Right hindlimb (tissue), 1 donor: ENCODE data around the gene FA2H.
"Not testable (repeated sequence)": the region's sequence is repeated elsewhere in the genome, so short reads cannot be mapped to it uniquely, and the experiment has no call there.

ENCODE experiments used
- DNase-seq: peaks from one replicate; pipeline ENCODE4 v3.0.0-alpha.2; 2018

FA2H gene

DNA sequence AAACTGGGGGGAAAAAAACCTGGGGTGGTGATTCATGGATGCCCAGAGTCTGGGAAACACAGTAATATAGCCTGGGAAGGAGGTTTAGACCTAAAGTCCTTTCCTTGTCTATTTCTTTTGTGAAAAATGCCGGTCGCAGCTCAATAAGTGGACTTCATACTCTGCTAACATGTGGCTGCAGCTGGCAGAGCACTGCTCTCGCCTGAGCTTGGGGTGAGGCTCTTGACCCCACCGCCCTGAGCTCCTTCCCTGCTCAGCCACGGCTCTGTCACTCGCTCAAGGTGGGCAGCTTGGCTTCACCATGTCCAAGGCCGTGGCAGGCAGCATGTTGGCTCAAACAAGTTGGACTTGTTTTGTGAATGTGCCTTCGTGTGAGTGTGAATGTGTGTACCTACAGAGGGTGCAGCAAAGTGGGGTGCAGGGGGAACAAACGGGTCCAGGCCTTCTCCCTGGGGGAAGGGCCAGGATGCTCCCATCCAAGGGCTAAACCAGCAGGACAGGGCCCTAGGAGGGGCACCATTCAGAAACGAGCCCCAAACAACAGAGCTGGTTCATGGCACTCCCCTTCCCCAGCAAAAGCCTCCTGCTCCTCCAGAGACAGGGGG is 4.9 kb downstream of the FA2H start:
- no peak for DNase-seq

DNA sequence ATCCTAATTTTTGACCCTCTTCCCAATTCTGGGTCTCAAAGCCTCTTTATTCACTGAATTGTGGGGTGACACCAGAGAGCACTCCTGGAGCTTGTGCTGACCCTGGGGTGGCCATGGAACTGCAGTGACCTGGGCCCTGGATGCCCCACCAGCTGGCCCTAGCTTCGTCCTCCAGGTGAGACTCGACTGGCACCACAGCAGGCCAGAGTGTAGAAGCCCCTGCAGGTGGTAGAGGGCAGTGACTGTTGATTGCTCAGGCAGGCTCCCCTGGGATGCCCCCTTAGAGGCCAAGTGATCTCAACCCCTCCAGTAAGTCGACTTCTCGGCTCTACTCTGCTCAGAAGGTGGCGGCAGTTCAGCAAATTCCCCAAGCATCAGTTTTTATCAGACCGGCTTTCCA is 6.4 kb downstream of the FA2H start:
- no peak for DNase-seq

DNA sequence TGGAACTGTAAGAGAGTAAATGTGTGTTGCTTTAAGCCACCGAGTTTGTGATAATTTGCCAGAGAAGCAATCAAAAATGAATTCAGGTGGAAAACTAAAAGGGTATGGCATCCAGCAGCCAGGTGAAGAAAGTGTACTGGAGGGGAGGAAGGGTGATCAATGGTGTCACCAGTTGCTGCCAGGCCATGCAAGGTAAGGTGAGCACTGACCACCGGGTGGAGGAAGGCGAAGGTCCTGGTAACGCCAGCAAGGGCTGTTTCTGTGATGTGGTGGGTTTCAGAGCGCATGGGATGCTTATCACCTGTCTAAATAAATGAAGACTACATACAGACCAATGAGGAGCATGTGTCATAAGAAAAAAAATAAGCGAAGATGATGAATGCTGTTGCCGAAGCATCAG is 6.9 kb downstream of the FA2H start:
- no peak for DNase-seq

DNA sequence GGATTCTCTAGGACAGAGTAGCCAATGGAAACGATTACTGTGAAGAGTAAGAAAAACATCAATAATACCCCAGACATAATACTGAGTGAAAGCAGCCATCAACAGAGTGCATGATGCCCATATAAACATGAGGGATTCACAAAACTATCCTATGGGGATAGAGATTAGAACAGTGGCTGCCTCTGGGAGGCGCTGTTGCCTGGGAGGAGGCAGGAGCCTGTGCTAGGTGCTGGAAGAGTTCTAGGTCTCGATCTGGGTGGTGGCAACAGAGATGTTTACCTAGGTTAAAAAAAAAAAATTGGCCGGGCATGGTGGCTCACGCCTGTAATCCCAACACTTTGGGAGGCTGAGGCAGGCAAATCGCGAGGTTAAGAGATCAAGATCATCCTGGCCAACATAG is 7.9 kb downstream of the FA2H start:
- DNase-seq, result no peak

DNA sequence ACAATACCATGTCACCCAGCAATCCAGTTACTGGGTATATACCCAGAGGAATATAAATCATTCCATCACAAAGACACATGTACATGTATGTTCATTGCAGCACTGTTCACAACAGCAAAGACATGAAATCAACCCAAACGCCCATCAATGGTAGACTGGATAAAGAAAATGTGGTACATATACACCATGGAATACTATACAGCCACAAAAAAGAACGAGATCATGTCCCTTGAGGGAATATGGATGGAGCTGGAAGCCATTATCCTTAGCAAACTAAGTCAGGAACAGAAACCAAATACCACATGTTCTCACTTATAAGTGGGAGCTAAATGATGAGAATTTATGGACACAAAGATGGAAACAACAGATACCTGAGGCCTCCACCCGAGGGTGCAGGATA is 10.4 kb downstream of the FA2H start:
- DNase-seq, result not testable (repeated sequence)

DNA sequence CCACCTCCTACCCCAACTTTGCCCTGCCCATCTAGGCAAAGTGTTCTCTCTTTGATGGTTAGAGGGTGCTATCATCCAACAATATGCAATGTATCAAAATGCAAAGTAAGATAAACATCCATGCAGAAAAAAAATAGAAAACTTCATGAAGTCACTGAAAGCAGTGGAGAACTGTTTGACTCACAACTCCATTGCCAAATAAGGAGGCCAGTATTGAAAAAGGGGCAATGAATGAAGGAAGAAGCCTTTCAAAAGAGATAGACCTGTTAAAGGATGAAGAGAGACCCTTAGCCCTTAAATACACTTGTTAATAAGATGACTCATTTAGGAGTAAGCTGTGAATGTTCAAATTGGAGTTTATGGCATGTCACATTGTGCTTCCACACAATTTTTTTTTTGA is 13.0 kb downstream of the FA2H start:
- DNase-seq, result no peak

DNA sequence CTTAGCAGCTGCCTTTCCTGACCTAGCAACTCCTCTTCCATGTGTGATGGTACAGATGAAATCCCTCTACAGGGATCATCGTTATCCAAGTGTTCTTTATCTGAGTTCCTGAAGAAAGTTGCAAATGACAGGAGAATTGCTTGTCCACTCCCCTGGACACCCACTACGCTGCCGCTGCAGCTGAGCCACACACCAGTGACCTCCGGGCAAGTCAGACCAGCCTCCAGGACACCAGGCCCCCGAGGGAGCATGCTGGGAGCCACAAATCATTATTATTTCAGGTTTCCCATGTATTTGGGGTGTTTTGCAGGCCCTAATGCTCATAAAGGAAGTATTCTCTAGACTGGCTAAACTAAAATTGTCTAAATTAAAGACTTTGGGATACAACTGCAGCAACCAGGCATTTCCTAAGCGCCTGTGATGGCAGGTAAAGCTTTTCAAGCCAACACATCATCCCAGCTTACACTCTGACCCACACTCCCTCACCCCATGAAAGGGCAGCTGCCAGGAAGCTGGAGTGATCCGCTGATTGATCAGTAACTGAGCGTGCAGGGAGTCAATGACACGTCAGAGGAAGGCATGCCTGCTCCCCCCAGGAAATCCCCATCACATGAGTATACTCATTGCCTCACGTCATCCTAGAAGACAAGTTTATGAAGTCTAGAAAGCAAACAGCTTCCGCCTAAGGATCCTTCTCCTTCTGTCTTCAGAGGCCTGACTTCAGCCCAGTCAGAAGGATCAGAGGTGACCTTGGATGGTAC is 14.4 kb downstream of the FA2H start:
- DNase-seq, result no peak

DNA sequence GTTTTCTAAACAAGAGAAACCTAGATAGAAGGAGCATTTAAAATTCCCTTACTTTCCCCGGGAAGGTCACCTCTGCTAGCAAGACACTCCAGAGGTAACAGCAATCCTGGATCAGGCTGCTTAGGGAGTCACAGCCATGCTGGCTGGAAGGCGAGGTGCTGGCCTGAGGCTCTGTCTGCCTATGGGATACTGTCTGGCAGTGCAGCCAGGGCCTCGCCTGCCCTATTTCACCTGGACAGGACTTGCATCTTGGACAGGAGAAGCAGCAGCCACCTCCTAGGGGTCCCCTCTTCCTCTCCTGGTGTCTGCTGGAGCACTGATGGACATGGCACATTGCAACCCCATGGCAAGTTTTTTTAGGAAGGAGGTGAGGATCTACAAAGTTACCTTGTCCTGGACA is 15.1 kb downstream of the FA2H start:
- no peak for DNase-seq

DNA sequence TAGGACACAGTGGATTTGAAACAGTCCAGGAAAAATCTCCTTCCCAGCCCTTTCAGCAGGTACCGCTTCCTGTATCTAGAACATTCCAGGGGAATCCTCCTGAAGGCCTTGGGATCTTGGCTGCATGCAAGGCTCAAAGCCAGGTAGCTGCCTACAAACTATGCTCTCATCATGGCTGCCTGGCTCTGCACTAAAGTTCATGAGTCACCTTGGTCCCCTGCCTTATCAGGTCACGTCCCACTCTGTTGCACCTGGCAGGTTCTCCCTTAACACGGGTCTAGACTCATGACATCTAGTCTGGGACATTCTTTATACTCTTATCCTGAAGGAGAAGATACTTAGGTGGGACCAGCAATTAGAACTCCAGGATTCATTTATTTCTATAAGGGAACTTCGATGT is 15.8 kb downstream of the FA2H start:
- DNase-seq, result no peak

DNA sequence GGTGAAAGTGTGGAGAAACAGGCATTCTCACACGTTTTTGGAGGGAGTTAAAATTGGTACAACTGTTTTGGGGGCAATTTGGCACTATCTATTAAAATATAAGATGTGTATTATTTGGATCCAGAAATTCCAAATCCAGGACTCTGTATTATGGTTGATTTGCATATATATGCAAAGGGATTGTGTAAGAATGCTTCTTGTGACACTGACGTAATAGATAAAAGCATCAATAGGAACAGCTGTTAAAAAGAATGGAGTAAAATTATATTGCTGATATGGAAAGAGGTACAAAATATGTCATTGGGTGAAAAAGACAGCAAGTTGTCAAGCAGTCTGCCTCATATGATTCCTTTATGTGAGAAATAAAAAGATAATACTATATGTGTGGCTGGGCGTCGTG is 17.3 kb downstream of the FA2H start:
- no peak for DNase-seq

DNA sequence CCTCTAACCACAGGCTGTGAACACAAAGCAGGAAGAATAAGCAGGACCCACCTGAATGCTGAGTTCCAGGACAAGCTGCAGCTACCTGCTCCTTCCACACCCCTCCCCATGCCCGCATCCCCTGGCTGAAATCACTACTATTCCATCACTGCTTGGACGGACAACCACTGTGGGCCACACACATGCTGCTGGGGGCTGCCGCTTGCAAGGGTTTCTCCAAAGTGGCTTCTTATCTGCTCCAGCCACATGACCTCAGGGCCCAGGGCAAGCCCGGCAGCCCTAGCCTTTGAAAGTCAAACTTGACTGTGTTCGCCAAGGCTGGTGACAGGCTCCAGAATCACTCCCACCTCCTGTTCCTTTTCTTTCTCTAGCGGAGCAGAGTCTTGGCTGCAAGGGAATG is 18.4 kb downstream of the FA2H start:
- DNase-seq, result no peak

DNA sequence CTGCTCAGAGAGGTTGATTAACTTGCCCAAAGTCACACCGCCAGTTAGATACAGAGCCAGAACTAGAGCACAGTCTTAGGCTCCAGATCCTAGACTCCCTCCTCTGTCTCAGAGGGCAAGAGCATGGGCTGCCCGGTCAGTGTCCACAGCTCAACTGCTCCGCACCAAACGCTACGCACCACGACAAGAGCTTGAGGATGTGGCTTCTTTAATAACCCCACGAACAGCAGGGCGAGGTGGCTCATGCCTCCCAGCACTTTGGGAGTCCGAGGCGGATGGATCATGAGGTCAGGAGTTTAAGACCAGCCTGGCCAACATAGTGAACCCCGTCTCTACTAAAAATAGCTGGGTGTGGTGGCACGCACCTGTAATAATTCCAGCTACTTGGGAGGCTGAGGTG is 21.4 kb downstream of the FA2H start:
- no peak for DNase-seq

DNA sequence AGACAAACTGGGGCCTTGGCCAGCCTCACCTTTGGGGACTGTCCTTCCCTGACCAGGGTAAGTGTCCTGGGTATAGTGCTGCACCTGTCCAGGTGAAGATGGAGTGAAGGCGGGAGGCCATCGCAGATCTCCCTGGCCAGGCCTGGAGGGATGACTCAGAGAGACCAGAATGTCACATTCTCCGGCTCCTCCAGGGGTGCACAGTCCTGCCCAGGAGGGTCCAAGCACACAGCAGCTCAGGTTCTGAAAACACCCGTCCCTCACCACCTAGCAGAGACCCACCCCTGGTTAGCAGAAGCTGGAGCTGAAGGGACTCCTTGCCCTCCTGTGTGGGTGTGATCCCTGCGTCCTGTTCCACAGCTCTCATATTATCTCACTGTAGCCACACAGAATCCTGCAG is 21.9 kb downstream of the FA2H start:
- DNase-seq, result no peak

DNA sequence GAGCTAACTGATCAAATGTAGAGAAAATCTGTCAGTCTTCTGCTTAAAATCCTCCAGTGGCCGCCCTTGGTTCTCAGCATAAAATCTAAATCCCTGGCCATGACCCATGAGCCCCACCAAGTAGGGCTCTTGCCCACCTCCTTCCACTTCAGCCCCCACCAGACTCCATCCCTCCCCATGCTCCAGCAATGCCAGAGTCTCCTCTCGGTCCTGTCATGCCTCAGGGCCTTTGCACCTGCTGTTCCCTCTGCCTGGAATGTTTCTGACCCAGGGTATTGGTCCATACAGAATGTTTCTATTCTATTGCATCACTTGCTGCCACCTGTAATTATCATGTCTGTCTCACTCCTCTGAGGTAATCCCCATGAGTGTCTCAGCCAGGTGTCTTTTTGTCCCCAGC is 22.4 kb downstream of the FA2H start:
- DNase-seq, result no peak

DNA sequence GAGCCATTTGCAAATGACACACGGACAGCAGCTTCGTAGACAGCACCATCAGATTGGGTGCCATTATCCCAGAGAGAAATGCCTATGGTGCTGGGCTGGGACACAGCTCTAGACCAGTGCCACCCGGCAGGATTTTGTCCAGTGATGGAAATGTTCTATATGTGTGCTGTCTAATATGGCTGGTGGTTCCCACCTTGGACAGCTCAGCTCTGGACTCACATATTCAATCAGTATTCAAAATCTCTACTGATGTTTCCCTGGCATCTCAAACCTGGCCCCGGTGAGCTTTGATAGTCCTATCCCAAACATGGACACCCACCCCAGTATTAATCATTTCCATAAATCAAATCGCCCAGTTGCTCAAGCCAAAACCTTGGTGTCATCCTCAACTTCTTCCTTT is 23.0 kb downstream of the FA2H start:
- DNase-seq, result no peak

DNA sequence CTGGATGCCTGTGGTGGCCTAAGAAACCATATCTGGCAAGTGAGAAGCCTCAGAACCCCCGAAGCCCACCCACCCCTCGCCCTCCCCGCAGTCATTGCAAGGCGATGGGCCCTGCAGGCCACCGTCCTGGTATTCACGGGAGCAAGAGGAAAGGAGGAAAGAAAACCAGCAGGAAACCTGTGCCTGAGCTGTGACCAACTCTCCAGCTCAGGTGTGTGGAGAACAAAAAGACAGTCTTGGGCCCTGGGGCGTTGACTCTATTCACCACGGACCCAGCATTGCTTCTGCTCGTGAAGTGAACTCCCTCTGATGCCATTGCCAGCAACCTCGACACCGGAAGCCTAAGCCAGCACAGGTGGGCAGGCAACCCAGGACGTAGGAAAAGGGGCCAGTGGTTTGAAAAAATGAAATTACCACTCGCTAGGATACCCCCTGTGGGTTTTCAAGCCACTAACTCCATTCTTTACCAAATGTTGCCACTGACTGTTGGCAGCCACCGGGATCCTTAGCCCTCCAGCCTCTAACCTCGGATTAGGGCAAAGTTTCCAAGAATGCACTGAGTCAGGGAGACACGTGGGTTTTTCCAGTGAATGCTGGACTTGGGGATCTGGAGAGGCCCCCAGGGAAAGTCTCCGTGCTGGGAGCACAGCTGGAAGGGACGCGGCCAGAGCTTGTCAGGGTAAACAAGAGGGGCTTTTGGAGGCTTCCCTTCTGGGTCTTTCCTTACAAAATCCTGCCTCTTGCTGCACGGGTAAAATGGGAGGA is 25.1 kb downstream of the FA2H start:
- no peak for DNase-seq

DNA sequence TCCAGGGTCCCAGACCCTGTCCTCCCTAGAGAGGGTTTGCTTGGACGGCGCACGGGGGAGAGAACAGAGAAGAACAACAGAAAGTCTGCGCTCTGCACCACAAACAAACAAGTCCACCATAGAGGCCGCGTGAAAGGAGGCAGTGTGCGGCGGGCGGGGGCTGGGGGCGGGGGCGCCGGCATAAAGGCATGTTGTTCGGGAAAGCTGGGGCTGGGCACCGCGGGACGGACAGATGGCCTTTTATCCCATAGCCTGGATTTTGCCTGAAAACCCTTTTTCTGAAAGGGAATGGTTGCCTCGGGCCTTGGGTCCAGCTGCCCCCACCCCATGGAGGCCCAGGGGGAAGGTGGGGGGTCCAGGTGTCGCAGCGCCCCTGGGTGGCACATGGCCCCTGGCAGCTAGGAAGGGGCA is 26.0 kb downstream of the FA2H start:
- no peak for DNase-seq

DNA sequence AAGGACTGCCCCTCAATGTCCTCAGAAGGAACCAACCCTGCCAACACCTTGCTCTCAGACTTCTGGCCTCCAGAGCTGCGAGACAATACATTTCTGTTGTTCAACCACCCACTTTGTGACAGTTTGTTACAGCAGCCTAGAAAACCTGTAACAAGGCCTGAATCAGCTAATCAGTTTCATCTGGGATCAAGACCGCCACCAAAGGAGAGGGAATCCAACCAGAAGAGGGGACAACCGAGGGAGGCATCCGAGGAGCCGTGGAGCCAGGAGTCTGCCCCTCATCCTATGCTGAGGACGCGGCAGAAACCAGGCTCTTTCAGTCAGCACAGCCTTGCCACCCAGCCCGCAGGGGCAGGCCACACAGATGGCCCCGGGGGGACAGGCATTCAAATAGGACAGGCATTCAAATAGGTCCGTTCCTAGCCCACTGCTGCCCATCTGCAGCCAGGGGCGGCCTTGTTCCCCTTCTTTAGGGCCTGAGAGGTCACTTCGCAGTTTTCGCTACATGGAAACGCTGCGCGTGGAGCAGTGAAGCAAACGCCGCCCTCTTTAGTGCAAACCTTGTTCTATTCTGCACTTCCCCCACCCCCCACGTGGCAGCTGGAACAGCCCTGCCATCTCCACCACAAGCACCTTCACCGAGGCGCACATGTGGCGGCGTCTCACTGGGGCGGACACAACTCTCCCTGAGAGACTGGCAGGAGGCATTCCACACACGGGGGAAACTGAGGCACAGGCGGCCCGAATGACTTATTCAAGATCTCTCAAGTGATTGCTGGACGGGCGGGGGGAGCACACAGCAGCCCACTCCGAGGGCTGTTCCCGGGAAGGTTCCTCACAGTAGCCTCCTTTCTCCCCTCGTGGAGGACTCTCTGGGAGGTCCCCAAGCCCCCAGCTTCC is 26.7 kb downstream of the FA2H start:
- DNase-seq, result no peak

DNA sequence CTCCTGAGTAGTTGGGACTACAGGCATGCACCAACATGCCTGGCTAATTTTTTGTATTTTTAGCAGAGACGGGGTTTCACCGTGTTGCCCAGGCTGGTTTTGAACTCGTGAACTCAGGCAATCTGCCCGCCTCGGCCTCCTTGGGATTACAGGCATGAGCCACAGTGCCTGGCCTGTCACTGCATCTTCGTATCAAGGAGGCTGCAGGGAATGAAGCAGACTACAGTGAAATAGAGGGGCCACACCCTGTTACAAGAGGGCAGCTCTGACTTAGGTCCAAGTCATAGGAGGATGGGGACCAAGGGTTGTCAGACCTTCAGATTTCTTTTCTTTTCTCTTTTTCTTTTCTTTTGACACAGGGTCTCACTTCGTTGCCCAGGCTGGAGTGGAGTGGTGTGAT is 28.7 kb downstream of the FA2H start:
- DNase-seq, result no peak

DNA sequence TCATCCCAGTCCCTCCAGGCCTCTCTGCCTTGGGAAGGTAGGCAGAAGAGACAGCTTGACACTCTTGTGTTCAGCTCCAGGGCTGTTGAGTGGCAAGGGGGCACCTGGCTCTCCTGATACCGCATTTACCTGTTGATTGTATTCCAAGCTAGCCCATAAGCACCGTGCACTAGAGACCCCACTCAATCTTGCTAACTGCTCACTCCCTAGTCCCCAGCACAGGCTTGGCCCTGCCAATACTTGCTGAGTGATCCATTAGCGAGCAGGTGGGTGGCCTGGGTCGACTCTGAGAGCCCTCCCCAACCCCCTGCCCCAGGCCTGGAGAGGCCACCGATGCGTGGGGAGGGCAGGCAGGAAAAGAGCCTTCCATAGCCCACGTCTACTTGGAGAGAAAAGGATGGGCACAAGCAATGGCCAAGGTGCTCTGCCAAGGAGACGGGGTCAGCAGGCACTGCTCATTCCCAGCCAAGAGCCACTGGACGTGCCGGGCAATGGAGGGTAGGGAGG is 29.5 kb downstream of the FA2H start:
- no peak for DNase-seq

DNA sequence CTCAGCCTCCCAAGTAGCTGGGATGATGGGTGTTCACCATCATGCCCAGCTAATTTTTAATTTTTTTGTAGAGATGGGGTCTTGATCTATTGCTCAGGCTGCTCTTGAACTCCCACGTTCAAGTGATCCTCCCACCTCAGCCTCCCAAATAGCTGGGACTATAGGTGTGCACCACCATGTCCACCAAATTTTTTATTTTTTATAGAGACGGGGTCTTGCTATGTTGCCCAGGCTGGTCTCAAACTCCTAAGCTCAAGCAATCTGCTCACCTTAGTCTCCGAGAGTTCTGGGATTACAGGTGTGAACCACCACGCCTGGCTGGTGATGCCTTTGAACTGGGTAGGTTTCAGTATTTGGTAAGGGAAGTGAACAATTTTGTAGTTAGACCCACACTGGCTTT is 30.1 kb downstream of the FA2H start:
- no peak for DNase-seq

DNA sequence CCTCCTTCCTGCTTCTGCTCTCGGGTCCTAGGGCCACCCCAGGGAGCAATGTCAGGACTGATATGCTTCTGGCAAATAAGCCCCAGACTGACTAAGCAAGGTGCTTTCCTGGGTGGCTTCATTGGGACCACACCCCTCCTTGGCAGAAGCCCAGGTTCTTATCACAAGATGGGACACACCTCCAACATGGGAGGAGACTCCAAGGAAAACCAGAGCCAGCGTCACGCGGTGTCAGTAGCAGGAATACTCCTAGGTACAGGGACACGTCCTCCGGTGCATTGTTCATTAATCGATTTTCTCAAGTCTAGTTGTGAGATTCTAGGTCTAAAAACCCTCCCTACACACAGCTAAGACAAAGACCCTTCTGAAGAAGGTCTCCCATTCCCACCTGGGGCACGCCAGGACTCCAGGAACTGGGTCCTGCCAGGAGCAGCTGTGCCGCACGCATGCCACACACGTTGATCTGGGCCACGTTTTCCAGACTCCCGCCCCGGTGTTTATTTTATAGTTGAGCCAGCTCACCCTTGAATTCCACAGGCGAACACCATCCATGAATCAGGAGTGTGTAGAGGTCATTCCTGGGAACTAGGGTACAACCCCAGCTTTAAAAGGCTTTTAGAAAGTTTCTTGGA is 30.8 kb downstream of the FA2H start:
- DNase-seq, result no peak
